ENCODE data around the gene TRIM67.

DNA sequence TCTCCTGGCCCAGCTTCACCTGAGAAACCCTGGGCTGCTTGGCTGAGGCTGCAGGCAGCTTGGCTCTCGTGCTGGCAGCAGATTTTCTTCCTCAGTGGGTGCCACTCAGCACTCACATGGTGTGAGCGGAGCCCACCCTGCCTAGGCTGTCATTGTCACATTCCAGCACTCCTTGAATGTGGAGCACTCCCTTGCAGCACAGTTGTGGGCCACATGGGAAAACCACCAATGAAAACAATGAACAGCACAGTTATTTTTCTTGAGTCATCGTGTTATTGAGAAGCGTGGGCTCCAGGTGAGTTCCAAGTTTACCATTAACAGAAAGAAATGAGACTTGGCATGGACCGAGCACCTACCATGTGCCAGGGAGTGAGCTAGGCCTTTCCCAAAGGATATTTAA is 27.2 kb upstream of the TRIM67 start:
- TF ChIP-seq POLR2A (IDR thresholded peaks at IDR 0.05): no peak
- TF ChIP-seq, protein P1, sequence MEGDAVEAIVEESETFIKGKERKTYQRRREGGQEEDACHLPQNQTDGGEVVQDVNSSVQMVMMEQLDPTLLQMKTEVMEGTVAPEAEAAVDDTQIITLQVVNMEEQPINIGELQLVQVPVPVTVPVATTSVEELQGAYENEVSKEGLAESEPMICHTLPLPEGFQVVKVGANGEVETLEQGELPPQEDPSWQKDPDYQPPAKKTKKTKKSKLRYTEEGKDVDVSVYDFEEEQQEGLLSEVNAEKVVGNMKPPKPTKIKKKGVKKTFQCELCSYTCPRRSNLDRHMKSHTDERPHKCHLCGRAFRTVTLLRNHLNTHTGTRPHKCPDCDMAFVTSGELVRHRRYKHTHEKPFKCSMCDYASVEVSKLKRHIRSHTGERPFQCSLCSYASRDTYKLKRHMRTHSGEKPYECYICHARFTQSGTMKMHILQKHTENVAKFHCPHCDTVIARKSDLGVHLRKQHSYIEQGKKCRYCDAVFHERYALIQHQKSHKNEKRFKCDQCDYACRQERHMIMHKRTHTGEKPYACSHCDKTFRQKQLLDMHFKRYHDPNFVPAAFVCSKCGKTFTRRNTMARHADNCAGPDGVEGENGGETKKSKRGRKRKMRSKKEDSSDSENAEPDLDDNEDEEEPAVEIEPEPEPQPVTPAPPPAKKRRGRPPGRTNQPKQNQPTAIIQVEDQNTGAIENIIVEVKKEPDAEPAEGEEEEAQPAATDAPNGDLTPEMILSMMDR (IDR thresholded peaks at IDR 0.05): no peak

All from stomach (tissue), 4 donors.